OCI-LY7 (cell line): Measurements from ENCODE around the gene BCL7C.

ENCODE experiments used
- CTCF ChIP-seq: fragments of 200-600 bp; sonication (generic); conservative IDR thresholded peaks from 2 replicates; pipeline ENCODE4 v1.5.1; 2014; ENCODE audit warnings: mild to moderate bottlenecking, antibody characterized with exemption, low read length, moderate library complexity, mixed read lengths
- EZH2phosphoT487 ChIP-seq: fragments of 200-600 bp; sonication (generic); IDR thresholded peaks from 2 replicates; pipeline ENCODE4 v1.6.1; 2018; ENCODE audit warnings: low read depth, borderline replicate concordance, mild to moderate bottlenecking, mixed run types, antibody characterized with exemption, low read length, moderate library complexity, mixed read lengths

GRCh38 chr16:30841332-30841731 lies 52.5 kb downstream of the BCL7C start:
- TF ChIP-seq CTCF (no peak), EZH2phosphoT487 (no peak)
